GM12878 (cell line): ENCODE data around the gene CNR2. TPM values are rescaled to one million over a fixed set of nuclear protein-coding genes. Genes with fewer than 3 reads are reported as not detected.

ENCODE experiments used
- ATAC-seq: fragments of 200-7000 bp; cut with Tn5 transposase; 3 replicates; pipeline ENCODE4 v1.9.1; 2020; ENCODE audit warnings: mild to moderate bottlenecking, moderate library complexity
- BruUV-seq: library from RNA; stranded (reverse); fragments of 400-500 nt; replicated peaks from 2 replicates; lab custom pipeline; 2021; lab: Mats Ljungman, UMichigan
- CTCF ChIA-PET: fragments of 300-600 bp; sonication (Branson Sonifier 250); formaldehyde crosslinking; extraction: SDS; loops from one replicate; lab custom pipeline; 2021; ENCODE audit warnings: inconsistent platforms; lab: Yijun Ruan, JAX
- POLR2A ChIA-PET: fragments of 350-600 bp; formaldehyde crosslinking; extraction: SDS; loops from one replicate; lab custom pipeline; 2021; ENCODE audit warnings: inconsistent platforms; lab: Charles Lee
- RAD21 ChIA-PET: fragments of 300-600 bp; sonication (Branson Sonifier 250); formaldehyde crosslinking; loops from one replicate; lab custom pipeline; 2023; ENCODE audit warnings: antibody characterized with exemption; ENCODE audit not compliant: unreplicated experiment; lab: Charles Lee
- SMC1A ChIA-PET: fragments of 300-600 bp; sonication (Branson Sonifier 250); formaldehyde crosslinking; loops from one replicate; lab custom pipeline; 2023; ENCODE audit not compliant: unreplicated experiment, uncharacterized antibody; lab: Charles Lee
- DNase-seq: peaks from one replicate; pipeline ENCODE4 v3.0.0-alpha.2; 2011; ENCODE audit warnings: low read depth, low spot score
- FAIRE-seq: peaks from 3 replicates; lab custom pipeline; 2011; peaks lifted over from hg19 to GRCh38; lab: Jason Lieb, UNC
- H2AFZ ChIP-seq: 2 replicates; pipeline ENCODE4 v1.6.0; 2011; ENCODE audit warnings: low read depth, low read length, control low read depth; ENCODE audit not compliant: control insufficient read depth
- H3K27ac ChIP-seq: 2 replicates; pipeline ENCODE4 v1.5.1; 2011; ENCODE audit warnings: control low read depth; ENCODE audit not compliant: control insufficient read depth, insufficient read depth
- H3K27me3 ChIP-seq, 2 experiments: replicated peaks in 1 of 2; 2 replicates each; pipeline versions ENCODE4 v1.6.0 to v1.6.1; 2011; ENCODE audit warnings: low read length in 1 of 2; ENCODE audit not compliant: control insufficient read depth in 2 of 2, insufficient read depth in 2 of 2
- H3K36me3 ChIP-seq, 2 experiments: 2 replicates each; pipeline ENCODE4 v1.5.1; 2011; ENCODE audit warnings: low read length in 1 of 2; ENCODE audit not compliant: control insufficient read depth in 2 of 2, insufficient read depth in 2 of 2
- H3K4me1 ChIP-seq: 2 replicates; pipeline ENCODE4 v1.6.1; 2011; ENCODE audit warnings: mild to moderate bottlenecking, low read length, moderate library complexity, mixed read lengths; ENCODE audit not compliant: control insufficient read depth, insufficient read depth
- H3K4me2 ChIP-seq: 2 replicates; pipeline ENCODE4 v1.6.0; 2011; ENCODE audit warnings: control low read depth; ENCODE audit not compliant: control insufficient read depth, insufficient read depth
- H3K4me3 ChIP-seq: fragments of 200-600 bp; sonication (generic); 2 replicates; pipeline ENCODE4 v1.5.1; 2016
- H3K79me2 ChIP-seq: 2 replicates; pipeline ENCODE4 v1.6.0; 2011; ENCODE audit warnings: low read length; ENCODE audit not compliant: control insufficient read depth, insufficient read depth
- H3K9ac ChIP-seq: 2 replicates; pipeline ENCODE4 v1.8.0; 2011; ENCODE audit warnings: low read length, control low read depth, mixed read lengths; ENCODE audit not compliant: control insufficient read depth, insufficient read depth
- H3K9me3 ChIP-seq: replicated peaks from 3 replicates; pipeline ENCODE4 v1.5.1; 2011; ENCODE audit warnings: mild to moderate bottlenecking, low read length; ENCODE audit not compliant: control insufficient read depth, insufficient read depth
- H4K20me1 ChIP-seq: 2 replicates; pipeline ENCODE4 v1.6.0; 2011; ENCODE audit not compliant: control insufficient read depth, insufficient read depth
- CBX5 ChIP-seq: sonication (generic); IDR thresholded peaks from 2 replicates; pipeline ENCODE4 v1.6.1; 2016; ENCODE audit warnings: low read depth, moderate library complexity, mild to moderate bottlenecking, inconsistent platforms
- EED ChIP-seq: sonication (generic); IDR thresholded peaks from 2 replicates; pipeline ENCODE4 v1.6.1; 2016; ENCODE audit warnings: antibody characterized with exemption, low read depth
- GATAD2B ChIP-seq: fragments of 450-650 bp; conservative IDR thresholded peaks from 2 replicates; pipeline ENCODE4 v1.6.1; 2017; ENCODE audit warnings: low read depth, mild to moderate bottlenecking, moderate library complexity
- HCFC1 ChIP-seq: fragments of 150-350 bp; IDR thresholded peaks from 2 replicates; pipeline ENCODE4 v1.6.1; 2014; ENCODE audit warnings: low read length
- HDGF ChIP-seq: fragments of 450-650 bp; IDR thresholded peaks from 2 replicates; pipeline ENCODE4 v1.6.1; 2016; ENCODE audit warnings: antibody characterized with exemption
- PAX8 ChIP-seq: fragments of 450-650 bp; IDR thresholded peaks from 2 replicates; pipeline ENCODE4 v1.6.1; 2017; ENCODE audit warnings: mild to moderate bottlenecking, moderate library complexity
- PML ChIP-seq: IDR thresholded peaks from 2 replicates; pipeline ENCODE4 v1.6.1; 2012; ENCODE audit warnings: low read length, inconsistent platforms
- RAD21 ChIP-seq: IDR thresholded peaks from 2 replicates; pipeline ENCODE4 v1.6.1; 2011; ENCODE audit warnings: mild to moderate bottlenecking, low read depth, low read length, moderate library complexity; ENCODE audit not compliant: insufficient read depth
- RB1 ChIP-seq: fragments of 450-650 bp; formaldehyde crosslinking; IDR thresholded peaks from 2 replicates; pipeline ENCODE4 v1.6.1; 2017; ENCODE audit warnings: mild to moderate bottlenecking, borderline replicate concordance
- SMAD5 ChIP-seq: IDR thresholded peaks from 2 replicates; pipeline ENCODE4 v1.6.1; 2016; ENCODE audit warnings: antibody characterized with exemption, low read depth
- SPI1 ChIP-seq: IDR thresholded peaks from 2 replicates; pipeline ENCODE4 v1.6.1; 2011; ENCODE audit warnings: low read depth, mild to moderate bottlenecking, low read length, moderate library complexity, borderline replicate concordance; ENCODE audit not compliant: insufficient read depth
- WRNIP1 ChIP-seq: IDR thresholded peaks from 2 replicates; pipeline ENCODE4 v1.6.1; 2011; ENCODE audit warnings: low read depth, low read length, improper control_type of control experiment, borderline replicate concordance
- ZNF217 ChIP-seq: fragments of 450-650 bp; IDR thresholded peaks from 2 replicates; pipeline ENCODE4 v1.6.1; 2017; ENCODE audit warnings: antibody characterized with exemption, mild to moderate bottlenecking
- ZSCAN29 ChIP-seq: fragments of 450-650 bp; IDR thresholded peaks from 2 replicates; pipeline ENCODE4 v1.6.1; 2017; ENCODE audit warnings: mild to moderate bottlenecking, moderate library complexity
- WGBS: methylation state at CpG from one replicate; pipeline ENCODE4 v1.1.6; 2016; ENCODE audit warnings: low lambda C conversion rate; ENCODE audit not compliant: insufficient replicate concordance, insufficient coverage; ENCODE audit errors: missing lambda C conversion rate; 5-methylcytosine and 5-hydroxymethylcytosine counted together
- in situ Hi-C: fragments of 300-500 bp; cut with MboI; formaldehyde crosslinking; loops from 9 replicates; pipeline ENCODE4 v1.14.3; 2018; ENCODE audit warnings: mixed read lengths
- intact Hi-C: fragments of 100-400 bp; cut with micrococcal nuclease; formaldehyde crosslinking; loops from one replicate; pipeline ENCODE4 v1.14.2; 2022; ENCODE audit not compliant: unreplicated experiment
- polyA plus RNA-seq, 11 experiments: library from polyadenylated mRNA; depleted of rRNA in 4 of 11; unstranded in 6 of 11; stranded (reverse) in 5 of 11; fragments of >200 nt; fragmentation: Nextera tagmentation in 4 of 11; fragmentation: Illumina TruSeq in 1 of 11; extraction: Ambion mirVana in 4 of 11; extraction: Trizol in 1 of 11; gene quantifications; 1 replicate in 1 of 11; 2 replicates in 10 of 11; pipeline versions ENCODE4 v1.2.1 to v1.2.3, GENCODE V29; 2011 to 2016; ENCODE audit warnings: inconsistent platforms in 2 of 11, missing spikeins in 2 of 11, low read depth in 1 of 11
- total RNA-seq, 4 experiments: library from RNA; depleted of rRNA in 3 of 4; stranded (reverse); fragments of >200 nt in 3 of 4; fragmentation: Illumina TruSeq in 1 of 4; extraction: Trizol in 1 of 4; gene quantifications; 2 replicates each; pipeline versions ENCODE4 v1.2.1 to v1.2.3, GENCODE V29; 2013 to 2021
- TF ChIP-seq, protein P1 (sequence below): fragments of 150-350 bp; IDR thresholded peaks from 2 replicates; pipeline ENCODE4 v1.6.1; 2016; ENCODE audit warnings: low read depth, low read length
- TF ChIP-seq, protein P2 (sequence below): IDR thresholded peaks from 2 replicates; pipeline ENCODE4 v1.6.1; 2011; ENCODE audit warnings: low read depth, mild to moderate bottlenecking, low read length, moderate library complexity, borderline replicate concordance; ENCODE audit errors: extremely low read depth

Gene CNR2
- total and polyA plus RNA-seq, 10 of the 15 experiments (the other 5 are each of a cell fraction or from before 2014, with no cell fraction given) = 0.46 to 19.8 (median 12.2) TPM

DNA sequence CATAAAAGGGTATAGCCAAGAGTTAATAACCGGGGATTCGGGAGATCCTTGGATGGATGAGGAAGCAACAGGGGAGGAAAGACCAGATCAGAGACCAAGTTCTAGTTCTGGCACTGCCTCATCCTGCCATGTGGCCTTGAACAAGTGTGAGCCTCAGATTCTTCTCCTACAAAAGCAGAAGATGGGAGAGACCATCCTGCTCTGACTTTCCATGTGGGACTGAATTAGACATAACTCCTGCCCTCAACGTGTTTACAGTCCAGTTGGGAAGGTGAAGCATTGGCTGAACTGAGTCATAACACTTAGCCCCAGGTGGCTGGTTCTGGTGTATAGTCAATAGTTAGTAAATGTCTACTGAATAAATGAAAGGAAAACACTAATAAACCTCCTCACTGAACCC is 12.1 kb upstream of the CNR2 start:
- Histone ChIP-seq H3K4me3 (no peak overlapping the region), H4K20me1 (no peaks in the 10 kb centered on the region), H3K4me1 (no peaks in the 10 kb centered on the region), H3K9me3 (no peaks in the 10 kb centered on the region), H3K27ac (no peak overlapping the region), H3K9ac (no peak overlapping the region), H3K36me3 (no peaks in the 10 kb centered on the region), H2AFZ (no peak overlapping the region), H3K4me2 (no peak overlapping the region), H3K79me2 (no peaks in the 10 kb centered on the region), H3K27me3 (no peaks in the 10 kb centered on the region)
- TF ChIP-seq SPI1 (no peak), EED (no peak), WRNIP1 (no peak), RB1 (no peak), GATAD2B (no peak), HCFC1 (no peak), HDGF (no peak), ZSCAN29 (no peak), CBX5 (no peak), ZNF217 (no peak), PML (no peak), SMAD5 (no peak), RAD21 (no peak), PAX8 (no peak)
- TF ChIP-seq, protein P1, sequence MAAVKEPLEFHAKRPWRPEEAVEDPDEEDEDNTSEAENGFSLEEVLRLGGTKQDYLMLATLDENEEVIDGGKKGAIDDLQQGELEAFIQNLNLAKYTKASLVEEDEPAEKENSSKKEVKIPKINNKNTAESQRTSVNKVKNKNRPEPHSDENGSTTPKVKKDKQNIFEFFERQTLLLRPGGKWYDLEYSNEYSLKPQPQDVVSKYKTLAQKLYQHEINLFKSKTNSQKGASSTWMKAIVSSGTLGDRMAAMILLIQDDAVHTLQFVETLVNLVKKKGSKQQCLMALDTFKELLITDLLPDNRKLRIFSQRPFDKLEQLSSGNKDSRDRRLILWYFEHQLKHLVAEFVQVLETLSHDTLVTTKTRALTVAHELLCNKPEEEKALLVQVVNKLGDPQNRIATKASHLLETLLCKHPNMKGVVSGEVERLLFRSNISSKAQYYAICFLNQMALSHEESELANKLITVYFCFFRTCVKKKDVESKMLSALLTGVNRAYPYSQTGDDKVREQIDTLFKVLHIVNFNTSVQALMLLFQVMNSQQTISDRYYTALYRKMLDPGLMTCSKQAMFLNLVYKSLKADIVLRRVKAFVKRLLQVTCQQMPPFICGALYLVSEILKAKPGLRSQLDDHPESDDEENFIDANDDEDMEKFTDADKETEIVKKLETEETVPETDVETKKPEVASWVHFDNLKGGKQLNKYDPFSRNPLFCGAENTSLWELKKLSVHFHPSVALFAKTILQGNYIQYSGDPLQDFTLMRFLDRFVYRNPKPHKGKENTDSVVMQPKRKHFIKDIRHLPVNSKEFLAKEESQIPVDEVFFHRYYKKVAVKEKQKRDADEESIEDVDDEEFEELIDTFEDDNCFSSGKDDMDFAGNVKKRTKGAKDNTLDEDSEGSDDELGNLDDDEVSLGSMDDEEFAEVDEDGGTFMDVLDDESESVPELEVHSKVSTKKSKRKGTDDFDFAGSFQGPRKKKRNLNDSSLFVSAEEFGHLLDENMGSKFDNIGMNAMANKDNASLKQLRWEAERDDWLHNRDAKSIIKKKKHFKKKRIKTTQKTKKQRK = no peak
- TF ChIP-seq, protein P2, sequence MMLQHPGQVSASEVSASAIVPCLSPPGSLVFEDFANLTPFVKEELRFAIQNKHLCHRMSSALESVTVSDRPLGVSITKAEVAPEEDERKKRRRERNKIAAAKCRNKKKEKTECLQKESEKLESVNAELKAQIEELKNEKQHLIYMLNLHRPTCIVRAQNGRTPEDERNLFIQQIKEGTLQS = no peak
- ChIA-PET POLR2A (interaction anchor here (0.6 kb wide), 2 partner anchors 103 to 721 kb away, joined by 3 read pairs; no protein-coding TSS in a partner anchor), CTCF (interaction anchor here (0.6 to 1.1 kb wide), 2 partner anchors 103 to 1258 kb away, joined by 3 read pairs; no protein-coding TSS in a partner anchor), RAD21 (interaction anchor here (0.7 to 1.6 kb wide), 2 partner anchors 14 to 127 kb away, joined by 3 read pairs; no protein-coding TSS in a partner anchor), SMC1A (interaction anchor here (1.3 kb wide), 1 partner anchor 31 kb away, joined by 4 read pairs; no protein-coding TSS in a partner anchor)
- intact Hi-C loops = no loop called here
- no TSS peak for BruUV-seq
- WGBS = 68% methylated on average over 3 of the region's 3 CpGs
- ATAC-seq = no peak
- in situ Hi-C loops = no loop called here
- no peak for FAIRE-seq
- no peak for DNase-seq
